Bronchial epithelial cell (primary cell): Measurements from ENCODE around the gene RBFOX1. TPM values are rescaled to one million over a fixed set of nuclear protein-coding genes. Genes with fewer than 3 reads are reported as not detected.

Experiments used
- DNase-seq: peaks from one replicate; pipeline ENCODE4 v3.0.0-alpha.2; 2010; ENCODE audit warnings: low read depth
- FAIRE-seq: peaks from 2 replicates; lab custom pipeline; 2011; peaks lifted over from hg19 to GRCh38; lab: Jason Lieb, UNC
- H3K27me3 ChIP-seq: 2 replicates; pipeline ENCODE4 v1.5.1; 2011; ENCODE audit warnings: low read length; ENCODE audit not compliant: control insufficient read depth, insufficient read depth
- H3K36me3 ChIP-seq: 2 replicates; pipeline ENCODE4 v1.5.1; 2011; ENCODE audit warnings: low read length; ENCODE audit not compliant: control insufficient read depth, insufficient read depth
- H3K4me3 ChIP-seq: 2 replicates; pipeline ENCODE4 v1.5.1; 2011; ENCODE audit warnings: mild to moderate bottlenecking, low read depth, low read length, control low read depth
- CTCF ChIP-seq: IDR thresholded peaks from 2 replicates; pipeline ENCODE4 v1.5.1; 2011; ENCODE audit warnings: mild to moderate bottlenecking, moderate library complexity, low read length, control low read depth, inconsistent platforms; ENCODE audit not compliant: insufficient read depth, severe bottlenecking
- total RNA-seq: library from RNA; depleted of rRNA; stranded (reverse); fragments of >200 nt; gene quantifications from 2 replicates; pipeline ENCODE4 v1.2.1, GENCODE V29; 2014

Gene RBFOX1
- total RNA-seq, 1 donor from 2014 or later: not detected

DNA sequence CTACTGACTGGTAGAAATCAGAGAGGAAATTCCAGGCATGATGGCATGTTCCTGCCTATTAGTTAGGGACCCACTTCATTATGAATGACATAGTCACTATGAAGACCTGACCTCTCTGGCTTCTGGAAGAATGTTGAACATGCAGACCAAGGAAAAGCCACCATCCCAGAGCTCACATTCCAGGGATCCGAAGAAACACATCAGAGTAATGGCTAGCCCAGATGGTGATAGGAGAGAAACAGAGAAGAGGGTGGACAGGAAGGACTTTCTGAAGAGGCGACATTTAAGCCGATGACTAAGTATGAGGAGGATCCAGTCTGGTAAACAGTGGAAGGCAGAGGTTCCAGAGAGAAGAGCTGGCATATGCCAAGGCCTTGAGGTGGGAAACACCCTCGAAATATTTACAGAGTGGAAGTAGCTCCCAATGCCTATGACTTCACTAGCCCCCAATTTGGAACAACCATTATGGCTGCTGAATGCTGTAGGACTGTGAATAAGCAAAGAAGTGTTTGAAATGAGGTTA, 216.2 kb downstream of the RBFOX1 start:
- no peak for DNase-seq
- no peak for TF ChIP-seq CTCF
- H3K4me3 ChIP-seq: no peak overlapping the region
- no peak for FAIRE-seq
- H3K36me3 ChIP-seq: no peaks in the 10 kb centered on the region
- no peaks in the 10 kb centered on the region for H3K27me3 ChIP-seq

DNA sequence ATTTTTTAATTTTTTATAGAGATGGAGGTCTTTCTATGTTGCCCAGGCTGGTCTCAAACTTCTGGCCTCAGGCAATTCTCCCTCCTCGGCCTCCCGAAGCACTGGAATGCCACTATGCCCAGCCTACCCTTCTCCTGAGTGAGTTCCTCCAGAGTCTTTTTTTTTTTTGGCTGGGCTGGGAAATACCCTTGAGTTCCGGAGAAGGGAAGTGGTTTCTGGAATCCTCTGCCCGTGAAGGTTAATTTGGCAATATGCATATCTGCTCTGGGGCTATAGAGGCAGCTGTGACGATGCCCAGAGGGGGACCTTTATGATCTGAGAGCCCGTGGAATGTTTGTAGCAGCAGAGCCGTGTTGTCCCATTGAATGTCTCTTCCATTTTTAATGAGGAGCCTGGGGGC, 217.5 kb downstream of the RBFOX1 start:
- Histone ChIP-seq H3K4me3 (no peak overlapping the region), H3K36me3 (no peaks in the 10 kb centered on the region), H3K27me3 (no peaks in the 10 kb centered on the region)
- no peak for DNase-seq
- no peak for FAIRE-seq
- TF ChIP-seq CTCF: no peak

GRCh38 chr16:7555459-7555858, 222.8 kb downstream of the RBFOX1 start:
- no peak for DNase-seq
- no peak for TF ChIP-seq CTCF
- no peak overlapping the region for H3K4me3 ChIP-seq
- no peaks in the 10 kb centered on the region for H3K27me3 ChIP-seq
- FAIRE-seq: no peak
- no peaks in the 10 kb centered on the region for H3K36me3 ChIP-seq

- no peak for FAIRE-seq
Measured at GRCh38 chr16:7561908-7562405, 229.3 kb downstream of the RBFOX1 start.

GRCh38 chr16:7566360-7566759, 233.7 kb downstream of the RBFOX1 start:
- H3K4me3 ChIP-seq: no peak overlapping the region
- no peak for TF ChIP-seq CTCF
- DNase-seq (no peak), FAIRE-seq (no peak)
- H3K36me3 ChIP-seq: no peaks in the 10 kb centered on the region
- H3K27me3 ChIP-seq: no peaks in the 10 kb centered on the region

More at GRCh38 chr16:7561908-7562405, 229.3 kb downstream of the RBFOX1 start:
- no peak for TF ChIP-seq CTCF
- DNase-seq: no peak
- Histone ChIP-seq H3K27me3 (no peaks in the 10 kb centered on the region), H3K4me3 (no peak overlapping the region), H3K36me3 (no peaks in the 10 kb centered on the region)

- H3K36me3 ChIP-seq: no peaks in the 10 kb centered on the region
- DNase-seq: no peak
- FAIRE-seq: no peak
- TF ChIP-seq CTCF: no peak
- no peaks in the 10 kb centered on the region for H3K27me3 ChIP-seq
- H3K4me3 ChIP-seq: no peak overlapping the region
Measured at GRCh38 chr16:7571366-7571765, 238.7 kb downstream of the RBFOX1 start.
